Activated T-helper 1 cell treated with anti-CD3 and anti-CD28 coated beads, Interleukin-2, amount 50 U/mL, for 16 hours (primary cell): Measurements from ENCODE around the gene GXYLT2.

Source experiments
- DNase-seq, 2 donors: peaks; one replicate each; pipeline ENCODE4 v3.0.0-alpha.2; 2020; ENCODE audit warnings: low read depth in 1 of 2, low spot score in 1 of 2

Gene GXYLT2

DNA sequence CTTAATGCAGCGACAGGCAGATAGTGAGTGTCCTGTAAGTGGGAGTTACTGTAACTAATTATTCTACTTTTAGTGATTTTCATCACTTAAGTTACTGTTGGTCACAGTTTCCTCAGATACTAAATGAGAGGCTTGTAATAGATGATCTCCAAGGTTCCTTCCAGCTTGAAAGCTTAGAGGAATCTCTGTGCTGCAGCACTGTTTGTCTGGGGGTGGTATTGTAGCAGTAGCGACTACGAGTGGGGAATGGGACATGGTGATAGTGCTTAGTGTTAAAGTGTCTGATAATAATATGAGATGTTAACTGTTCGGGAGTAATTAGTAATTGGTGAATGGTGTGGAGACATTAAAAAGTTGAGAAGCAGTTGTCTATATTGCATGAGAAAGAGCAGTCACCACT, 121.2 kb downstream of the GXYLT2 start:
- DNase-seq: no peak

DNA sequence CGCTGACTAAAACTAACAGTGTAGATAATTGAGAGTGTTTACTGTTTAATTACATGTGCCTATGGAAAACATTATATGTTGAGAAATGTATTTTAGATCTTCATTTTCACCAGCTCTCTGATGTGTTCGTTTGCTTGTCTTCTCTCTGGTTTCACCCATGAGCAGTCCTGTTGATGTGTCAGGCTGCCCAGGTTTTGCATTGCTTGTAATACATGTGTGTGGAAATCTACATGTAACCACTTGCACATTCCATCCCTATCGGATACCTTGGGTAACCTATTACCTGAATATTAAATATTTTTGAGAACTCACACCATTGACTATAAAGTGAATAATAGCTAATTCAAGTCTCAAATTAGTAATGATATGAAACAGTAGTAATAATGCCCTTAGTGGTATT, 121.9 kb downstream of the GXYLT2 start:
- DNase-seq: no peak

DNA sequence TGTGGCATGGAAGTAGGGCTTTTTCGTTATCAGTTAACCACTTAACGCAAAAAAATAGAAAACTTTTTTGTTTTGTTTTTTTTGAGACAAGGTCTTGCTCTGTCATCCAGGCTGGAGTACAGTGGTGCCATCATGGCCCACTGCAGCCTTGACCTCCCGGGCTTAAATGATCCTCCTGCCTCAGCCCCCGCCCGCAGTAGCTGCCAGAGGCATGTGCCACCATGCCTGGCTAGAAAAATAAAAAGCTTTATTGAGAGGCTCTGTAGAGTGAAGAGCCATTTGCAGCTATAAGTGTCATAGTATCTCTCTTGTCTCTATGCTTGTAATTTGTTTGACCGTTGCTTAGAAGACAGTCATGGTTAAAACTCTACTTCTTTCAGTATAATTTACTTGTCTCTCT, 122.3 kb downstream of the GXYLT2 start:
- no peak for DNase-seq

DNA sequence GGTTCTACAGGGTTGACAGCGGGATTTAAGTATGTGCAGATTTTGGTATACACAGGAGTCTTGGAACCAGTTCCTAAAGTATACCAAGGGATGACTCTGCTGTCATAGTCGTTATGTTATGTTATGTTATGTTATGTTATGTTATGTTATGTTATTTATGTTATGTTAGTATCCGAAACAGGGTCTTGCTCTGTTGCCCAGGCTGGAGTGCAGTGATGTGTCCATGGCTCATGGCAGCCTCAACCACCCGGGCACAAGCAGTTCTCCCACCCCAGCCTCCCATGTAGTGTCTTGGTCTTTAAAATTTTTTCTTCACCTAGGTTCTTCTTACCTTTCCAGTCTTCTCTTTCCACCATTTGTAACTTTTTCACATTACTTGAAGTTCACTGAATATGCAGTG, 130.5 kb downstream of the GXYLT2 start:
- no peak for DNase-seq

DNA sequence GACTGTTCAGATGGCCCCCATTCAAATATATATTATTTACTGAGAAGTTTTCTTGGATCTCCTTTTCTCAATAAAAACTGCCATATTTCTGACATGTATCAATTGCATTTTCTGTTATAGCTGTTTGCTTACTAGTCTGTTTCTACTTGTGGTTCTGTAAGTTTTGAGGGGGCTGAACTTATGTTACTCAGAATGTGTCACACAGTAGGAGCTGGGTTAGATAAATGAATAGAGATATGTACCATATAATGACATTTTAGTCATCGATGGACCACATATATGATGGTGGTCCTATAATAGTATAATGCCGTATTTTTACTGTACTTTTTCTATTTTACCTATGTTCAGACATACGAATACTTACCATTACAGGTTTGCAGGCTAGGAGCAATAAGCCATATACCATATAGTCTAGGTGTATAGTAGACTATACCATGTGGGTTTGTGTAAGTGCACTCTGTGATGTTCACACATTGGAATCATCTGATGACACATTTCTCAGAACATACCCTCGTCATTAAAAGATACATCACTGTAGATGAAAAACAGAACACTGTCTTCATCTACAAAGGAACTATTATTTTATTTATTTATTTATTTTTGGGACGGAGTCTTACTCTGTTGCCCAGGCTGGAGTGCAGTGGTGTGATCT, 131.1 kb downstream of the GXYLT2 start:
- no peak for DNase-seq

DNA sequence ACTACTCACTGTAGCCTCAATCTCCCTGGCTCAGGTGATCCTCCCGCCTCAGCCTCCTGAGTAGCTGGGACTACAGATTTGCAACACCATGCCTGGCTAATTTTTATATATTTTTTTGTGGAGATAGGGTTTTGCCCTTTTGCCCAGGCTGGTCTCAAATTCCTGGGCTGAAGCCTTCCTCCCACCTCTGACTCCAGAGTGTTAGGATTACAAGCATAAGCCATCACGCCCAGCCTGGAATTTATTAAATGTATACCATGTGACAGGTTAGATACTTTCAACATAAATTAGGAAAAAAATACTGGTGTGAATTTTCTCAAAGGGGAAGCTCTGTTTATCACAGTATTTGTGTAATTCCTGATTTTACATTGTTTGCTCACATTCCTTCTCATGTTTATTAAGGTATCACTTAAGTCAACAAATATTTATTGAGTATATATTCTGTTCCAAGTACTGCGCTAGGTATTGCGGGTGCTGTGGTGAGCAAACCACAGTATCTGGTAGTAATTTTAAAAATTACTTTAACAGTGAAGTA, 133.5 kb downstream of the GXYLT2 start:
- DNase-seq: no peak

DNA sequence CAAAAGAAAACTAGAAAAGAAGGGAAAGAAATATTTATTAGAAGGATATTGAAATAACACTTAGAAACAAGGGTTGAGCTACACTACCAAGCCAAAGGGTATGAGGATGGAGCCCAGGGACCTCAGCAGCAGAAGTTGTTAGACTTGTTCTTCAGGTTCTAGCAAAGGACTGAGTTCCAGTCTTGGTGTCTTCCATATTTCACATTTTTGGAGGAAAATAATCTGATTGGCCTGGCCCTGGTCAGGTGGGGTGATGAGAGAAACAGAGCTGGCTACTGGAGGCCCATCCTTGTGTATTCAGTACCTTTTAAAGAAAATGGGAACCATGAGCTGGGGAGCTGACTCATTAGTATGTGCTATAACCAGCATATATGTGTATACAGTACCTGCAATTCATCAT, 137.0 kb downstream of the GXYLT2 start:
- DNase-seq: no peak

DNA sequence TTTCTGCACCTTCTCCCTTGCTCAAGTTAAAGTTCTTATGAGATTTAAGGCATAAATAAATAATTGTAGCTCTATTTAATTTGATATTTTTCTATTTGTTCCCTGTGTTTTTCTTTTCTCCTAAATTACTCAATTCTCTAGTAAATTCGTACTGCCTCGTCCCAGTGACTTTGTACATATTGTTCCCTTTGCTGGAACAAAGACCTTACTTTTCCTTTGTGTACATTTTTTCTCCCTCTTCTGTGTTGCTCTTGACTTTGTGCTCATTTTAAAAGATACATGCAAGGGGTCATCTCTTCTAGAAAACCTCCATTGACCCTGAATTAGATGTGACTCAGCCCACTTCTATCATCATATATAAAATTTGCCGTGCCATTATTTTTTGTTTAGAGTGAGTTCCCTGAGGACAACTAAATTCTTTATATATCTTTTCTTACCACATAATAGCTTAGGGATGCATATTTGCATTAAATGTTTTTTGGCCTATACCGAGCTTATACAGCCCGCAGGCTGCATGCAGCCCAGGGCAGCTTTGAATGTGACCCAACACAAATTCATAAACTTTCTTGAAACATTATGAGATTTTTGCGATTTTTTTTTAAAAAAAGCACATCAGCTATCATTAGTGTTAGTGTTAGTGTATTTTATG, 138.4 kb downstream of the GXYLT2 start:
- DNase-seq: no peak
